GM12878 (cell line): ENCODE results near the gene PODN. TPM values are rescaled to one million over a fixed set of nuclear protein-coding genes. Genes with fewer than 3 reads are reported as not detected.

Experiments used
- ATAC-seq: fragments of 200-7000 bp; cut with Tn5 transposase; 3 replicates; pipeline ENCODE4 v1.9.1; 2020; ENCODE audit warnings: mild to moderate bottlenecking, moderate library complexity
- BruUV-seq: library from RNA; stranded (reverse); fragments of 400-500 nt; replicated peaks from 2 replicates; lab custom pipeline; 2021; lab: Mats Ljungman, UMichigan
- CTCF ChIA-PET: fragments of 300-600 bp; sonication (Branson Sonifier 250); formaldehyde crosslinking; extraction: SDS; loops from one replicate; lab custom pipeline; 2021; ENCODE audit warnings: inconsistent platforms; lab: Yijun Ruan, JAX
- POLR2A ChIA-PET: fragments of 350-600 bp; formaldehyde crosslinking; extraction: SDS; loops from one replicate; lab custom pipeline; 2021; ENCODE audit warnings: inconsistent platforms; lab: Charles Lee
- RAD21 ChIA-PET: fragments of 300-600 bp; sonication (Branson Sonifier 250); formaldehyde crosslinking; loops from one replicate; lab custom pipeline; 2023; ENCODE audit warnings: antibody characterized with exemption; ENCODE audit not compliant: unreplicated experiment; lab: Charles Lee
- SMC1A ChIA-PET: fragments of 300-600 bp; sonication (Branson Sonifier 250); formaldehyde crosslinking; loops from one replicate; lab custom pipeline; 2023; ENCODE audit not compliant: unreplicated experiment, uncharacterized antibody; lab: Charles Lee
- DNase-seq: peaks from one replicate; pipeline ENCODE4 v3.0.0-alpha.2; 2011; ENCODE audit warnings: low read depth, low spot score
- FAIRE-seq: peaks from 3 replicates; lab custom pipeline; 2011; peaks lifted over from hg19 to GRCh38; lab: Jason Lieb, UNC
- H2AFZ ChIP-seq: 2 replicates; pipeline ENCODE4 v1.6.0; 2011; ENCODE audit warnings: low read depth, low read length, control low read depth; ENCODE audit not compliant: control insufficient read depth
- H3K27ac ChIP-seq: 2 replicates; pipeline ENCODE4 v1.5.1; 2011; ENCODE audit warnings: control low read depth; ENCODE audit not compliant: control insufficient read depth, insufficient read depth
- H3K27me3 ChIP-seq, 2 experiments: replicated peaks in 1 of 2; 2 replicates each; pipeline versions ENCODE4 v1.6.0 to v1.6.1; 2011; ENCODE audit warnings: low read length in 1 of 2; ENCODE audit not compliant: control insufficient read depth in 2 of 2, insufficient read depth in 2 of 2
- H3K36me3 ChIP-seq, 2 experiments: 2 replicates each; pipeline ENCODE4 v1.5.1; 2011; ENCODE audit warnings: low read length in 1 of 2; ENCODE audit not compliant: control insufficient read depth in 2 of 2, insufficient read depth in 2 of 2
- H3K4me1 ChIP-seq: 2 replicates; pipeline ENCODE4 v1.6.1; 2011; ENCODE audit warnings: mild to moderate bottlenecking, low read length, moderate library complexity, mixed read lengths; ENCODE audit not compliant: control insufficient read depth, insufficient read depth
- H3K4me2 ChIP-seq: 2 replicates; pipeline ENCODE4 v1.6.0; 2011; ENCODE audit warnings: control low read depth; ENCODE audit not compliant: control insufficient read depth, insufficient read depth
- H3K4me3 ChIP-seq: fragments of 200-600 bp; sonication (generic); 2 replicates; pipeline ENCODE4 v1.5.1; 2016
- H3K79me2 ChIP-seq: 2 replicates; pipeline ENCODE4 v1.6.0; 2011; ENCODE audit warnings: low read length; ENCODE audit not compliant: control insufficient read depth, insufficient read depth
- H3K9ac ChIP-seq: 2 replicates; pipeline ENCODE4 v1.8.0; 2011; ENCODE audit warnings: low read length, control low read depth, mixed read lengths; ENCODE audit not compliant: control insufficient read depth, insufficient read depth
- H3K9me3 ChIP-seq: replicated peaks from 3 replicates; pipeline ENCODE4 v1.5.1; 2011; ENCODE audit warnings: mild to moderate bottlenecking, low read length; ENCODE audit not compliant: control insufficient read depth, insufficient read depth
- H4K20me1 ChIP-seq: 2 replicates; pipeline ENCODE4 v1.6.0; 2011; ENCODE audit not compliant: control insufficient read depth, insufficient read depth
- EED ChIP-seq: sonication (generic); IDR thresholded peaks from 2 replicates; pipeline ENCODE4 v1.6.1; 2016; ENCODE audit warnings: antibody characterized with exemption, low read depth
- ESRRA ChIP-seq: IDR thresholded peaks from 2 replicates; pipeline ENCODE4 v1.6.1; 2012; ENCODE audit warnings: mild to moderate bottlenecking, low read length, improper control_type of control experiment
- FOXM1 ChIP-seq: IDR thresholded peaks from 2 replicates; pipeline ENCODE4 v1.6.1; 2012; ENCODE audit warnings: low read depth, mild to moderate bottlenecking, inconsistent platforms, low read length, moderate library complexity
- GATAD2B ChIP-seq: fragments of 450-650 bp; conservative IDR thresholded peaks from 2 replicates; pipeline ENCODE4 v1.6.1; 2017; ENCODE audit warnings: low read depth, mild to moderate bottlenecking, moderate library complexity
- NR2F1 ChIP-seq: fragments of 450-650 bp; conservative IDR thresholded peaks from 2 replicates; pipeline ENCODE4 v1.6.1; 2017; ENCODE audit warnings: mild to moderate bottlenecking
- POLR2AphosphoS2 ChIP-seq: IDR thresholded peaks from 2 replicates; pipeline ENCODE4 v1.6.1; 2011; ENCODE audit warnings: low read depth, mild to moderate bottlenecking, low read length, improper control_type of control experiment, moderate library complexity
- RCOR1 ChIP-seq: conservative IDR thresholded peaks from 2 replicates; pipeline ENCODE4 v1.6.1; 2012; ENCODE audit warnings: low read depth, low read length, improper control_type of control experiment
- SIN3A ChIP-seq: IDR thresholded peaks from 2 replicates; pipeline ENCODE4 v1.6.1; 2012; ENCODE audit warnings: low read depth, low read length, improper control_type of control experiment
- SPI1 ChIP-seq: IDR thresholded peaks from 2 replicates; pipeline ENCODE4 v1.6.1; 2011; ENCODE audit warnings: low read depth, mild to moderate bottlenecking, low read length, moderate library complexity, borderline replicate concordance; ENCODE audit not compliant: insufficient read depth
- ZNF217 ChIP-seq: fragments of 450-650 bp; IDR thresholded peaks from 2 replicates; pipeline ENCODE4 v1.6.1; 2017; ENCODE audit warnings: antibody characterized with exemption, mild to moderate bottlenecking
- ZNF384 ChIP-seq: IDR thresholded peaks from 2 replicates; pipeline ENCODE4 v1.6.1; 2012; ENCODE audit warnings: low read depth, mild to moderate bottlenecking, low read length, improper control_type of control experiment, borderline replicate concordance
- WGBS: methylation state at CpG from one replicate; pipeline ENCODE4 v1.1.6; 2016; ENCODE audit warnings: low lambda C conversion rate; ENCODE audit not compliant: insufficient replicate concordance, insufficient coverage; ENCODE audit errors: missing lambda C conversion rate; 5-methylcytosine and 5-hydroxymethylcytosine counted together
- in situ Hi-C: fragments of 300-500 bp; cut with MboI; formaldehyde crosslinking; loops from 9 replicates; pipeline ENCODE4 v1.14.3; 2018; ENCODE audit warnings: mixed read lengths
- intact Hi-C: fragments of 100-400 bp; cut with micrococcal nuclease; formaldehyde crosslinking; loops from one replicate; pipeline ENCODE4 v1.14.2; 2022; ENCODE audit not compliant: unreplicated experiment
- polyA plus RNA-seq, 11 experiments: library from polyadenylated mRNA; depleted of rRNA in 4 of 11; unstranded in 6 of 11; stranded (reverse) in 5 of 11; fragments of >200 nt; fragmentation: Nextera tagmentation in 4 of 11; fragmentation: Illumina TruSeq in 1 of 11; extraction: Ambion mirVana in 4 of 11; extraction: Trizol in 1 of 11; gene quantifications; 1 replicate in 1 of 11; 2 replicates in 10 of 11; pipeline versions ENCODE4 v1.2.1 to v1.2.3, GENCODE V29; 2011 to 2016; ENCODE audit warnings: inconsistent platforms in 2 of 11, missing spikeins in 2 of 11, low read depth in 1 of 11
- total RNA-seq, 4 experiments: library from RNA; depleted of rRNA in 3 of 4; stranded (reverse); fragments of >200 nt in 3 of 4; fragmentation: Illumina TruSeq in 1 of 4; extraction: Trizol in 1 of 4; gene quantifications; 2 replicates each; pipeline versions ENCODE4 v1.2.1 to v1.2.3, GENCODE V29; 2013 to 2021

Gene PODN
- total and polyA plus RNA-seq, 10 of the 15 experiments (the other 5 are each of a cell fraction or from before 2014, with no cell fraction given): 0.10 TPM; not detected in 9

DNA sequence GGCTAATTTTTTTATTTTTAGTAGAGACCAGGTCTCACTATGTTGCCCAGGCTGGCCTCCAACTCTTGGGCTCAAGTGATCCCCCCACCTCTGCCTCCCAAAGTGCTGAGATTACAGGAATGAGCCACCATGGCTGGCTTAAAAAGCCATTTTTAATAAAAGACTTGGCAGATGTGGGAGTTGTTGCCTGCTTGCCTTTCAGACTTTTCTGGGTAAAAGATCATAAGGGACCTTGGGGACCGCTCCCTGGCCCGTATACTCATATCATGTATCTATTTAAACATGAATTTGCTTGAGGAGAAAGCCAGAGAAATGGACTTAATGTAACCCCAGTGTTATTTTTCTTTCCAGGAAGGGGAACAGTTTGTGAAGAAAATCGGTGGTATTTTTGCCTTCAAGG, 23.4 kb upstream of the PODN start:
- H3K4me2 ChIP-seq: no peak overlapping the region
- BruUV-seq: no TSS peak
- ChIA-PET SMC1A (no interaction called here), CTCF (no interaction called here)
- H3K79me2 ChIP-seq: no peaks in the 10 kb centered on the region
- H3K4me1 ChIP-seq: no peaks in the 10 kb centered on the region
- DNase-seq: no peak
- H3K27me3 ChIP-seq: no peaks in the 10 kb centered on the region
- TF ChIP-seq SIN3A (no peak), GATAD2B (no peak), POLR2AphosphoS2 (no peak), ZNF384 (no peak), EED (no peak), ZNF217 (no peak), FOXM1 (no peak), RCOR1 (no peak), NR2F1 (no peak), ESRRA (no peak), SPI1 (no peak)
- TF ChIP-seq, all 136 proteins: peak for 0
- H3K4me3 ChIP-seq: no peak overlapping the region
- H3K27ac ChIP-seq: no peak overlapping the region
- peaks cover 3 to 4% of the 10 kb centered on the region in 2 experiments; a peak in 3 of 4 replicates for H3K36me3 ChIP-seq
- no peak overlapping the region for H3K9ac ChIP-seq
- ATAC-seq: no peak
- H2AFZ ChIP-seq: no peak overlapping the region
- no peak for FAIRE-seq
- H4K20me1 ChIP-seq: no peaks in the 10 kb centered on the region
- in situ Hi-C loops (no loop called here), intact Hi-C loops (no loop called here)
- no peaks in the 10 kb centered on the region for H3K9me3 ChIP-seq
- ChIA-PET RAD21 (no interaction called here), POLR2A (no interaction called here)
- whole genome bisulfite sequencing: 44% methylated on average over 3 of the region's 3 CpGs
